ENCODE data around the gene ZNF319.
"Not testable (repeated sequence)": the region's sequence is repeated elsewhere in the genome, so short reads cannot be mapped to it uniquely, and the experiment has no call there.

The ZNF319 gene

GRCh38 chr16:57997528-57998265 is 2.8 kb downstream of the ZNF319 start:
- DNase-seq (ENCODE audit: low spot score) = no peak

- no peak for DNase-seq (ENCODE audit: low spot score)
Measured at GRCh38 chr16:57997176-57997527, 3.3 kb downstream of the ZNF319 start.

- no peak for DNase-seq (ENCODE audit: low spot score)
Measured at GRCh38 chr16:57996406-57997175, 3.9 kb downstream of the ZNF319 start.

GRCh38 chr16:57995721-57996405 is 4.6 kb downstream of the ZNF319 start:
- DNase-seq (ENCODE audit: low spot score) = no peak

GRCh38 chr16:57994778-57995177 is 5.7 kb downstream of the ZNF319 start:
- peak; percentile 24 for DNase-seq (ENCODE audit: low spot score)

- DNase-seq (ENCODE audit: low spot score) = no peak
Measured at GRCh38 chr16:57994361-57994760, 6.1 kb downstream of the ZNF319 start.

- DNase-seq (ENCODE audit: low spot score) = no peak
Measured at GRCh38 chr16:57993897-57994296, 6.6 kb downstream of the ZNF319 start.

- no peak for DNase-seq (ENCODE audit: low spot score)
Measured at GRCh38 chr16:57993438-57993837, 7.0 kb downstream of the ZNF319 start.

GRCh38 chr16:57992084-57992483 is 8.4 kb downstream of the ZNF319 start:
- no peak for DNase-seq (ENCODE audit: low spot score)

- DNase-seq (ENCODE audit: low spot score) = no peak
Measured at GRCh38 chr16:57991551-57992059, 8.9 kb downstream of the ZNF319 start.

- no peak for DNase-seq (ENCODE audit: low spot score)
Measured at GRCh38 chr16:57988929-57989328, 11.5 kb downstream of the ZNF319 start.

GRCh38 chr16:57987441-57988177 is 12.9 kb downstream of the ZNF319 start:
- DNase-seq (ENCODE audit: low spot score) = no peak

GRCh38 chr16:57986196-57986595 is 14.3 kb downstream of the ZNF319 start:
- DNase-seq (ENCODE audit: low spot score) = no peak

GRCh38 chr16:57985204-57986181 is 15.0 kb downstream of the ZNF319 start:
- peak; percentile 14 for DNase-seq (ENCODE audit: low spot score)

- DNase-seq (ENCODE audit: low spot score) = peak; percentile 95
Measured at GRCh38 chr16:57984443-57985203, 15.8 kb downstream of the ZNF319 start.

- DNase-seq (ENCODE audit: low spot score) = no peak
Measured at GRCh38 chr16:57982385-57982784, 18.1 kb downstream of the ZNF319 start.

- DNase-seq (ENCODE audit: low spot score) = no peak
Measured at GRCh38 chr16:57981636-57982035, 18.8 kb downstream of the ZNF319 start.

- DNase-seq (ENCODE audit: low spot score) = no peak
Measured at GRCh38 chr16:57979006-57979585, 21.4 kb downstream of the ZNF319 start.

GRCh38 chr16:57978070-57978465 is 22.4 kb downstream of the ZNF319 start:
- DNase-seq (ENCODE audit: low spot score) = not testable (repeated sequence)
